ENCODE measurements around the gene CAPN1.
"Not testable (repeated sequence)": the region's sequence is repeated elsewhere in the genome, so short reads cannot be mapped to it uniquely, and the experiment has no call there.

CAPN1 gene

DNA sequence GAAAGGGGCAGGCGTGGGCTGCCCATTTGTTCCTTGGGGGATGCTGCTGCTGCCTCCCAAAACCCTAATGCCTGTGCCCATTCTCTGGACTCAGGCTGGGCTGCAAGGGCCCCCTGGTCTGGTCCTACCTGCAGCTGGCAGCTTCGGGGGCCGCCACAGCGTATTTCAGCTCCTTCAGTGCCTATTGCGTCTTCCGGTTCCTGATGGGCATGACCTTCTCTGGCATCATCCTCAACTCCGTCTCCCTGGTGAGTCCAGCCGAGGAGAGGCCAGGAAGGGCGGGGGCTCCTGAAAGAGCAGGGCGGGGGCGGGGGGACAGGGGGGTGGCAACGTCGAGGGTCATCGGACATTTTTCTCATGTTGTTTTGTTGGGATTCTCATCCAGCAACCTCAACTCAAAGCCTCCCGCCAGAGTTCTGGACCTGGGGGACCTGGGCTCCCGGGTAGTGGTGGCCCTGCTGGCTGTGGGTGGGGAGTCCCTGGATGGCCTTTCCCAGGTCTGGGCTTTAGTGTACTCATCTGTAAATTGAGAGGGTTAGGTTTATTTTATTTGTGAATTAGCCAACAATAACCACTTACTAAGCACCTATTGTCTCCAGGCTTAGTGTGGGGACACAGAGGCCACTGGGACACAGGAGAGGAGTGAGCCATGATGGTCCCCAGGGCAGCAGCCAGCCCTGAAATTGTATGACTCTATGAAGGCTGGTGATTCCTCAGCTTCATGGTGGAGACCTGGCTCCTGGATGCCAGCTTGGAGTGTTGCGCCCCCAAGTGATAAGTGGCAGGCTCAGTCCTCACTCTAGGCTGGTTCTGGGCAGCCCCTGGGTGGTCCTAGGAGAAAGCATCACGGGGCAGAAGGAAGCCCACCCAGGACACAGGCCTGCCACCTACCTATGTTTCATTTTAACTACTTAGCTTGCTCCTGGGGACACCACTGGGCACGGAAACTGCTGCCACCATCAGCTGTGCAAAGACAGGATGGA is 36.0 kb downstream of the CAPN1 start:
- DNase-seq (ENCODE audit: low read depth in 2 of 2): no peak

- no peak for DNase-seq (ENCODE audit: low read depth in 2 of 2)
Measured at GRCh38 chr11:65218446-65218845, 36.7 kb downstream of the CAPN1 start.

DNA sequence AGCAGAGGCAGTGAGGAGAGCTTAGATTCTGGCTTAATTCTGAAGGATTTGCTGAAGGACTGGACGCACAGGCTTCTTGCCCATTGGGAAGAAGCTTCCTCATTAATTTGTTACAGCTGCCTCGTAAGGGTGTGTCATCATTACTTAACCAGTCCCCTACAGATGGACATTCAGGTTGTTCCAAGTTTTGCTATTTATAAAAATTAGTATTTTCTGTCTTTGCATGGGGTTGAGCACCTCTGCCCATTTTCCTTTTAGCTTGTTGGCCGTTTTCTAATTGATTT is 38.1 kb downstream of the CAPN1 start:
- DNase-seq (ENCODE audit: low read depth in 2 of 2): no peak

DNA sequence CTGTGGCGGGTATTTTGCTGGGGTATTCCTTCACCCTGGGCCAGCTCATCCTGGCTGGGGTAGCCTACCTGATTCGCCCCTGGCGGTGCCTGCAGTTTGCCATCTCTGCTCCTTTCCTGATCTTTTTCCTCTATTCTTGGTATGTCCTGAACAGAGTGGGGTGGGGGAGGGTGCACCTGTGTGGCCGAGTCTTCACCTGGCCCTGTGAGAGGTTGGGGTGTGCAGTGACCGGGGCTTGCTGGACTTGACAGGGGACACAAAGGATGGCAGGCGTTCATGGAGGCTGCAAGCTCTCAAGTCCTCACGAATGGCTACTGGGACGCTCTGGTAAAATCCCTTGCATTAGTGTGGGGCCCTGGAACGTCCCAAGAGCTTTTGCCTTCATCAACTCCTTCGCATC is 39.3 kb downstream of the CAPN1 start:
- DNase-seq (ENCODE audit: low read depth in 2 of 2): no peak

- no peak for DNase-seq (ENCODE audit: low read depth in 2 of 2)
Measured at GRCh38 chr11:65223011-65223410, 41.3 kb downstream of the CAPN1 start.

DNA sequence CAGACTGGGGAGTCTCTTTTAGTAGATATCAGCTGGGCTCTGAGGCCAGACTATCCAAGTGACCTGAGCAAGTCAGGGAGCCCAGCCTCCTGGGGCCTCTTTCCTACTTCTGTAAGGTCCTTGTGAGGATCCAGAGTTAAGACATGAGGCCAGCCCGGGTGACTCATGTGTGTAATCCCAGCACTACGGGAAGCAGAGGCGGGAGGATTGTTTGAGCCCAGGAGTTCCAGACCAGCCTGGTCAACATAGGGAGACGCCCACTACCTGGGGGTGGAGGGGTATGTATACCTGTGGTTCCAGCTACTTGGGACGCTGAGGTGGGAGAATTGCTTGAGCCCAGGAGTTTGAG is 43.2 kb downstream of the CAPN1 start:
- DNase-seq (ENCODE audit: low read depth in 2 of 2): peak in 1 of 2 experiments; percentile 4

DNA sequence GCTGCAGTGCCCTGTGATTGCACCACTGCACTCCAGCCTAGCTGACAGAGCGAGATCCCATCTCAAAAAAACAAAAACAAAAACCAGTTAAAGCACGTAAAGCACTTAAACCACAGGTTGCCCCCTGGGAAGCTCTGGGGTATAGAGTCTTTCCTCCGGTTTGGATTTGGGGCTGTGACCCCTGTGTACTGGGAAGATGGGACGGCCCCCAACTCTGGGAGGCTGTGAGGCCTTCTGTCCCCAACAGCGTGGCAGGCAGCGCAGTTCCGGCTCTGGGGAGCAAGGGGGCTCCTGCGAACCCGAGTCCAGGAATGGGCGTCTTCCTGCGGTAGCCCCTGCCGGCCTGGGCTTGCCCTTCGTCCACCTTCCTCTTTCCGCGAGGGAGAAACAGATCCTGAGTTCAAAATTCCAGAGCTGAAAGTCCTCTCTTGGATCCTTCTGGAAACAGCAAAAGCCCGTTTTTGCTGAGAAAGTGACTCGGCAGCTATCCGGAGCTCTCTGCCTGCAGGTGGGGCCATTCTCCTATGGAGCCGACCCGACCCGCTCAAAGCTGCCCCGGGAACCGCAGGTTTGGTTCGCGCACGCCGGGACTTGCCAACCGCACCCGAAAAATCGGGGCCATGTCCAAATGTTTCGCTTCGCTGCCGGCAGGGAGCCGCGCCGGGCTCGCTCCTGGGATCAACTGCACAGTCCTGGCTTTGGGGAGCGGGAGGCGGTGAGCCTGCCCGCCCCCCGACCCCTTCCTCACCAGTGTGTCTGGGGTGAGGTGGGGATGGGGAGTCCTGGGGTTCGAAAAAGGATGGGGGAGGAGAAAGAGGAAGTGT is 43.8 kb downstream of the CAPN1 start:
- peak in 1 of 2 experiments; percentile 10 for DNase-seq (ENCODE audit: low read depth in 2 of 2)

- no peak for DNase-seq (ENCODE audit: low read depth in 2 of 2)
Measured at GRCh38 chr11:65226103-65226442, 44.3 kb downstream of the CAPN1 start.

GRCh38 chr11:65227879-65228278 is 46.2 kb downstream of the CAPN1 start:
- DNase-seq (ENCODE audit: low read depth in 2 of 2): no peak

GRCh38 chr11:65236194-65237059 is 54.7 kb downstream of the CAPN1 start:
- DNase-seq (ENCODE audit: low read depth in 2 of 2): no peak

DNA sequence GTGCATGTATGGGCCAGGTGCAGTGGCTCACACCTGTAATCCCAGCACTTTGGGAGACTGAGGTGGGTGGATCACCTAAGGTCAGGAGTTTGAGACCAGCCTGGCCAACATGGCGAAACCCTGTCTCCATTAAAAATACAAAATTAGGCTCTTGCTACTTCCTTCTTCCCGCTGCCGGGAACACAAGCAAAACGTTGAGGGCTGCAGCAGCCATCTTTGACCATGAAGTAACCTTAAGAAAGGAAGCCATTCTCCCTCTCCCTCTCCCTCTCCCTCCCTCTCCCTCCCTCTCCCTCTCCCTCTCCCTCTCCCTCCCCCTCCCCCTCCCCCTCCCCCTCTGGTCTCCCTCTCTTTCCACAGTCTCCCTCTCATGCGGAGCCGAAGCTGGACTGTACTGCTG is 56.6 kb downstream of the CAPN1 start:
- DNase-seq (ENCODE audit: low read depth in 2 of 2): not testable (repeated sequence)

DNA sequence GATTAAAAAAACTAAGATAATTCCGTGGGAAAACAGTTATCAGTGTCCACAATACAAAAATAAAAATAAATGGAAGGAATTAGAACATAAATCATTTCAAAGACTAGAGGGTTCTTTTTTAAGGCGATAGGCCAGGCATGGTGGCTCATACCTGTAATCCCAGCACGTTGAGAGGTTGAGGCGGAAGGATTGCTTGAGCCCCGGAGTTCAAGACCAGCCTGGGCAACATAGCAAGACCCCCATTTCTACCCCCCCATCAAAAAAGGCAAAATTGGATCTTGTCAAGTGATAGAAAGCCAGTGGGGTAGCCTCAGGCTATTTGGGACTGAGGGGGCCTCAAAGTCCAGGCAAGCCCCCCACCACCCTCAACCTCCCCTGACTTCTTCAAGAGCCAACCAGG is 59.4 kb downstream of the CAPN1 start:
- DNase-seq (ENCODE audit: low read depth in 2 of 2): no peak

- DNase-seq (ENCODE audit: low read depth in 2 of 2): no peak
Measured at GRCh38 chr11:65241692-65242091, 60.0 kb downstream of the CAPN1 start.

DNA sequence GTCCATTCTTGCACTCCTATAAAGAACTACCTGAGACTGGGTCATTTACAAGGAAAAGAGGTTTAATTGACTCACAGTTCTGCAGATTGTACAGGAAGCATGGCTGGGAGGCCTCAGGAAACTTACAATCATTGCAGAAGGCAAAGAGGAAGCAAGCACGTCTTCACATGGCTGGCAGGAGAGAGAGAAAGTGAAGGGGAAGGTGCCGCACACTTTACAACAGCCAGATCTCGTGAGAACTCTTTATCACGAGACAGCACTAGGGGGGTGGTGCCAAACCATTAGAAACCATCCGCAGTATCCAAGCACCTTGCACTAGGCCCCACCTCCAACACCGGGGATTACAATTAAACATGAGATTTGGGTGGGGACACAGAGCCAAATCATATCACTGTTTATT is 60.7 kb downstream of the CAPN1 start:
- DNase-seq (ENCODE audit: low read depth in 2 of 2): no peak

DNA sequence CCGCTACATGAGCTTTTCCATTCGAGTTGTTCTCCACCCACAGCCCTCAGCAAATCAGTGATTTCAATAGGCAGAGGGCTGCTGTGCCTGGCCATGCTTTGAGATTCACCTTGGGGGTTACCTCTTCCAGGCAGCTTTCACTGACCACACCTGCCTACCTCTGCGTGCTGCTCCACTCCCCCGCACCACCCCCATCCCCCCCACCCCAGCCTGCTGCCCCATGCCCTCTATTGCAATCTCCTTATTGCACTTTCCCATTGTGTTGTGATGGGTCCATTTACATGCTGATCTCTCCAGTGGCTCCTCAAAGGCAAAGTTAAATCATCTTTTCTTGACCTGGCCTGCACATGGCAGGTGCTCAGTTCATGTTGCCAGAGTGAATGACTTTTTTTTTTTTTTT is 62.1 kb downstream of the CAPN1 start:
- no peak for DNase-seq (ENCODE audit: low read depth in 2 of 2)

DNA sequence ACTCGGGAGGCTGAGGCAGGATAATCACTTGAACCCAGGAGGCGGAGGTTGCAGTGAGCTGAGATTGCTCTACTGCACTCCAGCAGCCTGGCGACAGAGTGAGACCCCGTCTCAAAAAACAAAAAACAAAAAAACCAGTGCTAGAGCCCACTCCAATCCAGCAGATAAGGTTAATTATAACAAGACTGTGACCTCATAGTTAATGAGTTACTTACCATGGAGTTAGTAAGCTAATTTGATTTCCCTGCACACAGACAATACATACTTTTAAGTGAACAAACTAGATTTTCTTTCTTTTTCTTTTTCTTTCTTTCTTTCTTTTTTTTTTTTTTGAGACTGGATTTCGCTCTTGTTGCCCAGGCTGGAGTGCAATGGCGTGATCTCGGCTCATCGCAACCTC is 63.3 kb downstream of the CAPN1 start:
- not testable (repeated sequence) for DNase-seq (ENCODE audit: low read depth in 2 of 2)

DNA sequence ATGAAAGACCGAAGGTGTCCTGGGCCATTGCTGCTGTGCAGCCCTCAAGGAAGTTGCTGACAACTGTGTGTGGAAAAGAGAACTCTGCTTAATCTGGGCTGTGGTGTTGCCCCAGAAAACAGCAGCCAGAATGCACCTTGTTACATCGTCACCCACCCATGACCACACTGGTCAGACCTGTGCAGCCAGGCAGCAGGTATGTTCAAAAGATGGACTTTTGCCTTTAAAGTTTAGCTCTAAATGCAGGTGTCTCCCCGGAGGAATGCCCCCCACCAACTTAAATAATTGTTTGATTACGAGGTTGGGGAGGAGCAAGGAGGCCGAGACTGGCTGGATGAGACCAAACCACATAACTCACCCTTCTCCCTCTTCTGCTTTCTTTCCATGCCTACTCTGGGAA is 64.8 kb downstream of the CAPN1 start:
- no peak for DNase-seq (ENCODE audit: low read depth in 2 of 2)

DNA sequence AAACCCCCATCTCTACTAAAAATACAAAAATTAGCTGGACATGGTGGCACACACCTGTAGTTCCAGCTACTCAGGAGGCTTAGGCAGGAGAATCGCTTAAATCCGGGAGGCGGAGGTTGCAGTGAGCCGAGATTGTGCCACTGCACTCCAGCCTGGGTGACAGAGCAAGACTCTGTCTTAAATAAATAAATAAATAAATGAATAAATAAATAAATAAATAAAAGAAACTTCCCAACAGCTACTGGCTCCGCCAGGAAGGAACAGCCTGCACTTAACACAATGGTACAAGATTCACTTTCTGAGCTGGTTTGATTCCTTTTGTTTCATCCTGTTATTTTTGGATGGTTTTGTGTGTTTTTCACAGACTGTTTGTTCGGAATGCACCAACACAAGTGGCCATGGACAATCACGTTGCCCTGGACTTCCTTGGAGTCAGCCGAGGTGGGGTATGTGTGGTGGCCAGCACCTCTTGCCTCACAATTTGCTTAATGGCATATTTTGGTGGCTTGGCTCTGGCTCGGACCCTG is 66.5 kb downstream of the CAPN1 start:
- not testable (repeated sequence) for DNase-seq (ENCODE audit: low read depth in 2 of 2)

DNA sequence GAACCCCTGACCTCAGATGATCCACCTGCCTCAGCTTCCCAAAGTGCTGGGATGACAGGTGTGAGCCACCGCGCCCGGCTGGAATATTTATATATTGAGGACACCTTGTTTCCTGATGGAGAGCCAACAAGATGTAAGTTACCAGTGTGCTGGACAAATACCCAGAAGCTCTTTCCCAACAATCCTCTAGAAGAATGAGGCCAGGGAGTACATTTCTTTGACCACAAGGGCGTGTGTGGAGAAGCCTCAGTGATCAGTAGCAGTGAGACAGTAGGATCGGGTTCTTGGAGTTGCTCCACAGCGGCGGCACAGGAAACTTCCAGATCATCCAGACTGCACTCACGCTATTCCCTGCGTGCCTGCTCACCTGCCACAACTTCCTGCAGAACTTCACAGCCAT is 69.7 kb downstream of the CAPN1 start:
- no peak for DNase-seq (ENCODE audit: low read depth in 2 of 2)

GRCh38 chr11:65254724-65255123 is 73.0 kb downstream of the CAPN1 start:
- no peak for DNase-seq (ENCODE audit: low read depth in 2 of 2)

DNA sequence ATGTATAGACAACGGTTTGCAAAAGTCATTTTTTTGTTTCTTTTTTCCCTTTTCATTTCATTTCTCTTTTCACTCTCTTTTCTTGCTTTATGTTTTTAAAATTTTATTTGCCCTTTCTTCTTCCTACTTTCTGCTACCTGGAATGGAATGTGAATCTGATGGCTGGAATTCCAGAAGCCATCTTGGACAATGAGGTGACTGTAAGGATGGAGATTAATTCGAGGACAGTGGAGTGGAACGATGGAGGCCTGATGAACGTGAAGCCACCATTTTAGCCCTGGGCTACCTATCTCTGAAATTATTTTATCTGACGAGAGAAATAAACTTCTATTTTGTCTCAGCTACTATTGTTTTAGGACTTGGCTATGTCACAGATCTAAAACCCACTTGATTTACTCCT is 77.3 kb downstream of the CAPN1 start:
- DNase-seq (ENCODE audit: low read depth in 2 of 2): no peak

DNA sequence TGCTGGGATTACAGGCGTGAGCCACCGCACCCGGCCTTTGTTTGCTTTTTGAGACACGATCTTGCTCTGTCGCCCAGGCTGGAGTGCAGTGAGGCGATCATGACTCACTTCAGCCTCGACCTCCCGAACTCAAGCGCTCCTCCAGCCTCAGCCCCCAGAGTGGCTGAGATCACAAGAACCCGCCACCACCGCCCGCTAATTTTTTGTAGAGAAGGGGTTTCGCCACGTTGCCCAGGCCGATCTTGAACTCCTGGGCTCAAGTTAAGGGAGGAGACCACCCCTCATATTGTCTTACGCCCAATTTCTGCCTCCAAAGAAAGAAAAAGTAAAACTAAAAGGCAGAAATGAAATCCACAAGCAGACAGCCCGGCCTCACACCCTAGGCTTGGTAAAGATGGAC is 78.6 kb downstream of the CAPN1 start:
- DNase-seq (ENCODE audit: low read depth in 2 of 2): no peak
